GM23248 (cell line): ENCODE data around the gene TRAF6.

Experiments used
- EZH2 ChIP-seq: fragments of 200-600 bp; sonication (generic); IDR thresholded peaks from 2 replicates; pipeline ENCODE4 v1.6.1; 2018; ENCODE audit warnings: antibody characterized with exemption, mild to moderate bottlenecking; ENCODE audit not compliant: insufficient read depth, poor library complexity, severe bottlenecking
- EZH2phosphoT487 ChIP-seq: fragments of 200-600 bp; sonication (generic); IDR thresholded peaks from 2 replicates; pipeline ENCODE4 v1.6.1; 2018; ENCODE audit warnings: antibody characterized with exemption, moderate library complexity, mild to moderate bottlenecking, low read depth; ENCODE audit not compliant: insufficient read depth

DNA sequence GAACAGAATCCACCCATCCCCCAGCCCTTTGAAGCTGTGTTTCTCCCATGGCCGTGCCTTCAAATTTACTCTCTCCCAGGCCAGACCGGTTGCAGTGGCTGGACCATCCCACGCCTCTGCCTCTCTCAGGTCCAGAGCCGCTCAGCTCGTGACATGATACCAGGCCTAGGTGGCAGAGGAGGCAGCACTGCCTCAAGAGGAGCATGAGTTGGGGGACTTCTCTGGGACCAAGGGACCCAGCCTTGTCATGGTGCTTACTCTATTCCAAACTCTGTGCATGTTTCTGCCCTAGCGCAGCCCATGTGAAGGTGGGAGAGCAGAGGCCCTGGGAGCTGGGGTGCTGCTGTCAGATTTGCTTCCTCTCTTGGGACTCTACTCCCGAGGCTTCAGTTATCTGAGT lies 51.0 kb downstream of the TRAF6 start:
- TF ChIP-seq EZH2phosphoT487 (no peak), EZH2 (no peak)
